T-cell (primary cell): Measurements from ENCODE around the gene SLC25A45. TPM values are rescaled to one million over a fixed set of nuclear protein-coding genes. Genes with fewer than 3 reads are reported as not detected.

Source experiments
- ATAC-seq, 4 experiments: fragments of 200-7000 bp in 3 of 4; fragments of 150-1000 bp in 1 of 4; cut with Tn5 transposase; replicated peaks in 1 of 4; 1 replicate in 3 of 4; 2 replicates in 1 of 4; pipeline ENCODE4 v1.10.0; 2021; ENCODE audit warnings: moderate library complexity in 3 of 4, mild to moderate bottlenecking in 2 of 4, moderate number of reproducible peaks in 1 of 4
- CTCF ChIA-PET, 2 donors: fragments of 300-600 bp; sonication (Branson Sonifier 250); formaldehyde crosslinking; loops; one replicate each; lab custom pipeline; 2022; ENCODE audit warnings: antibody characterized with exemption in 2 of 2; lab: Charles Lee
- POLR2A ChIA-PET, 2 donors: fragments of 300-600 bp; sonication (Branson Sonifier 250); formaldehyde crosslinking; loops; one replicate each; lab custom pipeline; 2022; ENCODE audit warnings: antibody characterized with exemption in 2 of 2; lab: Charles Lee
- DNase-seq, 35 experiments: peaks; one replicate each; pipeline versions ENCODE4 v3.0.0 to v3.0.0-alpha.2; 2013 to 2023
- H3K27ac ChIP-seq: one replicate; pipeline ENCODE4 v1.5.1; 2013; ENCODE audit warnings: low read length
- H3K27me3 ChIP-seq, 2 experiments: replicated peaks in 1 of 2; 1 replicate in 1 of 2; 2 replicates in 1 of 2; pipeline versions ENCODE4 v1.6.1 to v1.7.0; 2013; ENCODE audit warnings: low read length in 1 of 2, mixed read lengths in 1 of 2; ENCODE audit not compliant: control insufficient read depth in 2 of 2, insufficient read depth in 2 of 2; ENCODE audit errors: extremely low read depth in 1 of 2
- H3K36me3 ChIP-seq, 2 donors: 1 replicate in 1 of 2; 2 replicates in 1 of 2; pipeline versions ENCODE4 v1.6.1 to v1.7.0; 2013; ENCODE audit warnings: low read length in 1 of 2; ENCODE audit not compliant: control insufficient read depth in 2 of 2, insufficient read depth in 1 of 2; ENCODE audit errors: extremely low read depth in 1 of 2
- H3K4me1 ChIP-seq, 2 experiments: 1 replicate in 1 of 2; 2 replicates in 1 of 2; pipeline versions ENCODE4 v1.6.1 to v1.7.0; 2013; ENCODE audit warnings: low read length in 2 of 2, mixed read lengths in 1 of 2; ENCODE audit not compliant: insufficient read depth in 2 of 2, control insufficient read depth in 1 of 2; ENCODE audit errors: extremely low read depth in 1 of 2
- H3K4me3 ChIP-seq, 2 donors: 1 replicate in 1 of 2; 2 replicates in 1 of 2; pipeline versions ENCODE4 v1.5.1 to v1.7.0; 2013; ENCODE audit warnings: mild to moderate bottlenecking in 2 of 2, low read length in 1 of 2, moderate library complexity in 1 of 2; ENCODE audit not compliant: control insufficient read depth in 1 of 2; ENCODE audit errors: extremely low read depth in 1 of 2
- H3K9me3 ChIP-seq: 2 replicates; pipeline ENCODE4 v1.7.0; 2013
- H3K27ac Mint-ChIP-seq, 2 donors: one replicate each; pipeline ENCODE4 v1.8.0; 2020 to 2021; ENCODE audit warnings: mild to moderate bottlenecking in 2 of 2, mixed read lengths in 2 of 2
- H3K27me3 Mint-ChIP-seq, 2 donors: one replicate each; pipeline ENCODE4 v1.8.0; 2021 to 2022; ENCODE audit warnings: mixed read lengths in 2 of 2
- H3K36me3 Mint-ChIP-seq: one replicate; pipeline ENCODE4 v1.8.0; 2021; ENCODE audit warnings: mixed read lengths
- H3K4me1 Mint-ChIP-seq, 3 donors: one replicate each; pipeline ENCODE4 v1.8.0; 2020 to 2022; ENCODE audit warnings: mixed read lengths in 3 of 3, mild to moderate bottlenecking in 1 of 3
- H3K4me3 Mint-ChIP-seq, 3 donors: one replicate each; pipeline ENCODE4 v1.8.0; 2020 to 2022; ENCODE audit warnings: mild to moderate bottlenecking in 3 of 3, mixed read lengths in 3 of 3, moderate library complexity in 3 of 3
- H3K9me3 Mint-ChIP-seq, 3 donors: one replicate each; pipeline ENCODE4 v1.8.0; 2020 to 2022; ENCODE audit warnings: mixed read lengths in 3 of 3
- WGBS: methylation state at CpG from one replicate; pipeline ENCODE4 v1.1.5; 2013; ENCODE audit warnings: missing lambda C conversion rate; ENCODE audit not compliant: insufficient coverage; 5-methylcytosine and 5-hydroxymethylcytosine counted together
- total RNA-seq, 35 experiments: library from RNA in 6 of 35; stranded (reverse) in 6 of 35; fragments of 120-200 nt in 1 of 35; gene quantifications; one replicate each; pipeline versions ENCODE4 v1.2.1 to v1.2.4 and lab custom pipeline; 2013 to 2026

SLC25A45 gene
- total RNA-seq, 5 donors from 2014 or later (not counting 1 experiment from before 2014, with no cell fraction given), result 18.7 to 72.2 (median 22.6) TPM

DNA sequence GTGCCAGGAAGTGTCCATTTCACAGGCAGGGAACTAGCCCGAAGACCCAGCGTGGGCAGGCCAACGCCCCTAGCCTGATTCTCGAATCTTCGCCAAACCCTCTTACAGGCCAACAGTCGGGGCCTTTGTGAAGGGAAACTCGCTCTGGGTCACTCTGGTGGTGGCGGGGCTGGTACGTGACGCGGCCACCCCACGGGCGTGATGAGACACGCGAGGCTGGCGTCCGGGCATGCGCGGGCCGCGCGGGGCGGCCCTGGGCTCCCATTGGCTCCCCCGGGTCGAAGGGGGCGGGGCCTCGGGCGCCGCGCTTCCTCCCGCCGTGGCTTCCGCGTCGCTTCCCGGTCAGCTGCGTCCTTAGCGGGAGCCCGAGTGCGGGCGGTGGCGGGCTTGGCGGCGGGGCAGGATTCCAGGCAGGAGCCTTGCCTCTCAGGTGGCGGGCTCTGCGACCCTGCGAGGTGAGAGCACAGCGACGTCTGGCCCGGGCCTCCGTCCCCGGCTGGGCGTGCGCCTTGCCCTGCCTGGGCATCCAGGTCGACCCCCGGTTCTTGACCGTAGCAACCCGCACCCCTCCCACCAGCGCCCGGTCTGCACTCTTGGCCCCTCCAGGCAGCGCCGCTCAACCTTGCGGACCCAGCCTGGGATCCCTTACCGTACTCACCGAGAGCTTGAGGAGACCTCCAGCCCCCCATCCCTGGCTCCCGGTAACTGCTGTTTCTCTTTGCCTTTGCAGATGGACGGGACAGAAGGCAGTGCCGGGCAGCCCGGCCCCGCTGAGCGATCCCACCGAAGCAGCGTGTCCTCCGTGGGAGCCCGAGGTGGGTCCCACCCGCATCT, 4.1 kb upstream of the SLC25A45 start, which contains the start of gene FRMD8:
Gene FRMD8, plus strand, starts transcription at position 331 of the 834 bp plus-strand sequence. Its CDS starts 400 bp downstream, at position 731.
- Mint-ChIP-seq H3K4me3 (peak within 1 kb of the TSS; percentile 87 to 96 (median 91)), H3K9me3 (no peaks in the 10 kb centered on the region), H3K27ac (peak within 1 kb of the TSS; percentile 98 to 100), H3K27me3 (no peaks in the 10 kb centered on the region), H3K4me1 (peaks cover 77 to 85% (median 78%) of the 10 kb centered on the region in 3 donors), H3K36me3 (peaks cover 6% of the 10 kb centered on the region)
- H3K4me1 ChIP-seq, result peaks cover 18 to 95% of the 10 kb centered on the region in 2 experiments
- CTCF ChIA-PET, result interaction anchor here in 1 of 2 donors (1.1 to 1.3 kb wide), 2 partner anchors 30 to 124 kb away, joined by 3 to 5 read pairs; no protein-coding TSS in a partner anchor
- H3K27me3 ChIP-seq, result no peaks in the 10 kb centered on the region
- H3K27ac ChIP-seq, result peak within 1 kb of the TSS; percentile 99
- peaks cover 9 to 22% of the 10 kb centered on the region in 2 donors for H3K36me3 ChIP-seq
- ATAC-seq (peak; percentile 58 to 65 (median 61)), DNase-seq (peak; percentile 73 to 94 (median 85))
- POLR2A ChIA-PET, result interaction anchor here in 1 of 2 donors (1.7 kb wide), 1 partner anchor 113 kb away, joined by 19 read pairs; the partner anchor contains the start of gene MALAT1
- H3K4me3 ChIP-seq, result peak within 1 kb of the TSS; percentile 85 to 96
- H3K9me3 ChIP-seq, result no peaks in the 10 kb centered on the region
- under 1% methylated on average over 72 of the region's 76 CpGs for WGBS

GRCh38 chr11:65384301-65384889, 1.9 kb upstream of the SLC25A45 start:
- H3K4me1 Mint-ChIP-seq, result peaks cover 68 to 77% (median 77%) of the 10 kb centered on the region in 3 donors
- H3K27me3 Mint-ChIP-seq, result no peaks in the 10 kb centered on the region
- peaks cover 6% of the 10 kb centered on the region for H3K36me3 Mint-ChIP-seq
- Histone ChIP-seq H3K27ac (peak overlapping the region; percentile 99), H3K27me3 (no peaks in the 10 kb centered on the region), H3K36me3 (peaks cover 15 to 21% of the 10 kb centered on the region in 2 donors), H3K9me3 (no peaks in the 10 kb centered on the region), H3K4me1 (peaks cover 18 to 89% of the 10 kb centered on the region in 2 experiments), H3K4me3 (no peak overlapping the region)
- ATAC-seq (no peak), DNase-seq (peak in 7 of 35 experiments; percentile 8 to 64 (median 20))
- 77% methylated on average over 5 of the region's 8 CpGs for WGBS
- H3K4me3 Mint-ChIP-seq, result peak overlapping the region; percentile 56 to 96 (median 69)
- peak overlapping the region; percentile 98 to 100 for H3K27ac Mint-ChIP-seq
- POLR2A ChIA-PET, result interaction anchor here (0.7 to 0.9 kb wide), 2 partner anchors 115 to 122 kb away, joined by 3 read pairs; partner anchors contain the start of gene MALAT1 (in 1 of the 2)
- H3K9me3 Mint-ChIP-seq, result no peaks in the 10 kb centered on the region
- CTCF ChIA-PET, result interaction anchor here in 1 of 2 donors (1.2 kb wide), 1 partner anchor 115 kb away, joined by 3 read pairs; the partner anchor contains the start of gene MALAT1

DNA sequence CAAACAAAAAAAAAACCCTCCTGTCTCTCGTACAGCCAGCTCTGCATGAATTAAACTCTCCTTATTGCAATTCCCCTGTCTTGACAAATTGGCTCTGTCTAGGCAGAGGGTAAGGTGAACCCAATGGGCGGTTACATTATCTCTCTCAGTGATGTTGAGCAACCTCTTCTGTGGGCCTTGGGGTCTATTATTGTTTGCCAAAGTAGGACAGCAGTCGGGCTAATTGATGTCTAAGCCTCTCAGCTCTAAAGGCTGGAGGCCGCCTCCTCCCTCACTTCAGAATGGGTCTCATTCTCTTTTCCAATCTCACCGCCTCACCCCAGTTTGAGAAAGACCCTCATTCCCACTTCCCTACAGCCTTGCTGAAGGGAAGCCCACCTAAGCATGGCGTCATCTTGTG, 1.3 kb upstream of the SLC25A45 start:
- peak overlapping the region; percentile 56 to 96 (median 69) for H3K4me3 Mint-ChIP-seq
- peaks cover 14 to 18% of the 10 kb centered on the region in 2 donors for H3K36me3 ChIP-seq
- peak overlapping the region; percentile 98 to 100 for H3K27ac Mint-ChIP-seq
- H3K9me3 ChIP-seq, result no peaks in the 10 kb centered on the region
- CTCF ChIA-PET, result interaction anchor here (0.6 kb wide), 2 partner anchors 10 to 182 kb away, joined by 7 to 8 read pairs; no protein-coding TSS in a partner anchor
- WGBS, result 100% methylated on average over 1 of the region's 6 CpGs
- peaks cover 62 to 71% (median 71%) of the 10 kb centered on the region in 3 donors for H3K4me1 Mint-ChIP-seq
- H3K27ac ChIP-seq, result peak overlapping the region; percentile 99
- no peak for DNase-seq
- no peaks in the 10 kb centered on the region for H3K9me3 Mint-ChIP-seq
- no peak for ATAC-seq
- no peak overlapping the region for H3K4me3 ChIP-seq
- peaks cover 18 to 83% of the 10 kb centered on the region in 2 experiments for H3K4me1 ChIP-seq
- H3K27me3 ChIP-seq, result no peaks in the 10 kb centered on the region
- H3K36me3 Mint-ChIP-seq, result peaks cover 2% of the 10 kb centered on the region
- POLR2A ChIA-PET, result interaction anchor here in 1 of 2 donors (0.7 kb wide), 1 partner anchor 115 kb away, joined by 3 read pairs; the partner anchor contains the start of gene MALAT1
- no peaks in the 10 kb centered on the region for H3K27me3 Mint-ChIP-seq

DNA sequence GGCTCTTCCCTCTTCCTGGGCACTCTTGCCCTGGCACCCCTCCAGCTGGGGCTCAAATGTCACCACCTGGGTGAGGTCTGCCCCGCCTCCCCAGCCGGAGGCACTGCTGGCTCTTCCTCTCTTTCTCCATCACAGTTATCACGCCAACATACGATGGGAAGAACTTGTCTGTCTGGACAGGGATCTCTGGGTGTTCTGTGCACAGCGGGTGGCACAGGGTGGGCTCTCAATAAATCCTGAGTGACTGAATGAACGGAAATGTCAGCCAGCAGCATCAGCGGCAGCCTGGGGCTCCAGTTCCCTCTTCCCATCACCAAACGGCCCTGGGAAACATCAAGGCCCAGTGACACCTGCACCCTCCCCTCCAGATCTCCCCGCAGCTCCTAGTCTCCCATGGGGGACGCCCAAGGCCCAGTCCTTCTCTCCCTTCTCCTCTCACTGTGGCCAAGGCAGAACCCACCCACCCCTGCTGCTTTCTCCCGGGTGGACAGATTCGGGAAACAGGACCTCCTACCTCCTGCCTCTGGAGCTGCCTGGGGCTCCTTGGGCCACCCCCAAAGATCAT, 440 bp upstream of the SLC25A45 start:
- Mint-ChIP-seq H3K4me1 (peaks cover 53 to 63% (median 62%) of the 10 kb centered on the region in 3 donors), H3K36me3 (no peaks in the 10 kb centered on the region), H3K27me3 (no peaks in the 10 kb centered on the region), H3K9me3 (no peaks in the 10 kb centered on the region), H3K27ac (peak overlapping the region; percentile 98 to 100), H3K4me3 (peak overlapping the region; percentile 82 to 96 (median 84))
- DNase-seq (no peak), ATAC-seq (peak in 1 of 4 experiments; percentile 1)
- no peaks in the 10 kb centered on the region for H3K9me3 ChIP-seq
- peak overlapping the region; percentile 95 for H3K27ac ChIP-seq
- H3K36me3 ChIP-seq, result peaks cover 7 to 10% of the 10 kb centered on the region in 2 donors
- no peaks in the 10 kb centered on the region for H3K27me3 ChIP-seq
- peak overlapping the region; percentile 64 to 66 for H3K4me3 ChIP-seq
- 14% methylated on average over 9 of the region's 12 CpGs for WGBS
- POLR2A ChIA-PET, result no interaction called here
- H3K4me1 ChIP-seq, result peaks cover 15 to 74% of the 10 kb centered on the region in 2 experiments
- CTCF ChIA-PET, result interaction anchor here (0.6 kb wide), 2 partner anchors 11 to 183 kb away, joined by 7 to 8 read pairs; no protein-coding TSS in a partner anchor

GRCh38 chr11:65381716-65382032, 772 bp downstream of the SLC25A45 start:
- POLR2A ChIA-PET, result interaction anchor here (0.6 to 0.7 kb wide), 5 partner anchors 14 to 1028 kb away, joined by 3 to 10 read pairs (median 6); partner anchors contain the start of gene NEAT1 (in 1 of the 2)
- ATAC-seq, result no peak
- Mint-ChIP-seq H3K27ac (peak overlapping the region; percentile 98 to 100), H3K36me3 (no peaks in the 10 kb centered on the region), H3K4me1 (peaks cover 46 to 57% (median 53%) of the 10 kb centered on the region in 3 donors), H3K4me3 (peak overlapping the region; percentile 82 to 96 (median 84)), H3K9me3 (no peaks in the 10 kb centered on the region), H3K27me3 (no peaks in the 10 kb centered on the region)
- CTCF ChIA-PET, result interaction anchor here in 1 of 2 donors (0.6 to 1.2 kb wide), 7 partner anchors 52 to 513 kb away, joined by 3 to 6 read pairs (median 3); partner anchors contain the start of gene MALAT1
- peak in 1 of 35 experiments; percentile 65 for DNase-seq
- Histone ChIP-seq H3K4me3 (peak overlapping the region; percentile 64 to 66), H3K4me1 (peaks cover 10 to 62% of the 10 kb centered on the region in 2 experiments), H3K27ac (peak overlapping the region; percentile 95), H3K9me3 (no peaks in the 10 kb centered on the region), H3K36me3 (peaks cover 7 to 10% of the 10 kb centered on the region in 2 donors), H3K27me3 (no peaks in the 10 kb centered on the region)
- 0% methylated on average over 1 of the region's 6 CpGs for WGBS
